Caco-2 (cell line): Measurements from ENCODE around the gene COPS4. TPM values are rescaled to one million over a fixed set of nuclear protein-coding genes. Genes with fewer than 3 reads are reported as not detected.

ENCODE experiments used
- BruUV-seq: library from RNA; stranded (reverse); fragments of 400-500 nt; replicated peaks from 2 replicates; lab custom pipeline; 2021; lab: Mats Ljungman, UMichigan
- CTCF ChIA-PET: fragments of 300-600 bp; sonication (Branson Sonifier 250); formaldehyde crosslinking; loops from one replicate; lab custom pipeline; 2022; ENCODE audit warnings: antibody characterized with exemption; lab: Charles Lee
- POLR2A ChIA-PET: fragments of 300-600 bp; sonication (Branson Sonifier 250); formaldehyde crosslinking; loops from one replicate; lab custom pipeline; 2022; ENCODE audit warnings: antibody characterized with exemption; lab: Charles Lee
- DNase-seq, 2 experiments: peaks; one replicate each; pipeline versions ENCODE4 v3.0.0 to v3.0.0-alpha.2; 2020 to 2022
- H3K27me3 ChIP-seq: replicated peaks from 2 replicates; pipeline ENCODE4 v1.6.0; 2011; ENCODE audit warnings: low read length; ENCODE audit not compliant: control insufficient read depth, insufficient read depth
- H3K36me3 ChIP-seq: 2 replicates; pipeline ENCODE4 v1.5.1; 2011; ENCODE audit warnings: low read length; ENCODE audit not compliant: control insufficient read depth, insufficient read depth
- H3K4me1 ChIP-seq: fragments of 250-450 bp; sonication (Bioruptor Pico); 2 replicates; pipeline ENCODE4 v1.5.1; 2020; ENCODE audit warnings: mild to moderate bottlenecking
- H3K4me3 ChIP-seq: 2 replicates; pipeline ENCODE4 v1.5.1; 2011; ENCODE audit warnings: low read depth, mild to moderate bottlenecking, control low read depth, low read length
- H3K9me3 ChIP-seq: fragments of 250-450 bp; sonication (Bioruptor Pico); 2 replicates; pipeline ENCODE4 v1.5.1; 2020; ENCODE audit warnings: mild to moderate bottlenecking, moderate library complexity
- H3K27ac Mint-ChIP-seq: one replicate; pipeline ENCODE4 v1.8.0; 2022; ENCODE audit warnings: mixed read lengths; ENCODE audit not compliant: unreplicated experiment
- H3K27me3 Mint-ChIP-seq: one replicate; pipeline ENCODE4 v1.8.0; 2022; ENCODE audit warnings: mixed read lengths; ENCODE audit not compliant: insufficient read depth, unreplicated experiment
- H3K36me3 Mint-ChIP-seq: one replicate; pipeline ENCODE4 v1.8.0; 2022; ENCODE audit warnings: mild to moderate bottlenecking, mixed read lengths; ENCODE audit not compliant: insufficient read depth, unreplicated experiment
- H3K4me1 Mint-ChIP-seq: one replicate; pipeline ENCODE4 v1.8.0; 2022; ENCODE audit warnings: low read depth, mixed read lengths; ENCODE audit not compliant: unreplicated experiment
- H3K4me3 Mint-ChIP-seq: one replicate; pipeline ENCODE4 v1.8.0; 2022; ENCODE audit warnings: mild to moderate bottlenecking, moderate library complexity, mixed read lengths; ENCODE audit not compliant: unreplicated experiment
- H3K9me3 Mint-ChIP-seq: one replicate; pipeline ENCODE4 v1.8.0; 2022; ENCODE audit warnings: mixed read lengths; ENCODE audit not compliant: unreplicated experiment
- intact Hi-C: fragments of 100-400 bp; cut with micrococcal nuclease; formaldehyde crosslinking; loops from one replicate; pipeline ENCODE4 v1.10.0; 2022; ENCODE audit not compliant: unreplicated experiment
- total RNA-seq: library from RNA; stranded (reverse); gene quantifications from 2 replicates; pipeline ENCODE4 v1.2.3, GENCODE V29; 2022
- TF ChIP-seq, protein P1 (sequence below), 2 experiments: fragments of 200-600 bp in 1 of 2; IDR thresholded peaks; 1 replicate in 1 of 2; 2 replicates in 1 of 2; pipeline versions ENCODE4 v1.5.1 to v1.8.0; 2011 to 2022; ENCODE audit warnings: antibody characterized with exemption in 1 of 2, control low read depth in 1 of 2, inconsistent platforms in 1 of 2, low read depth in 1 of 2, low read length in 1 of 2, mild to moderate bottlenecking in 1 of 2, moderate library complexity in 1 of 2; ENCODE audit not compliant: insufficient read depth in 1 of 2, severe bottlenecking in 1 of 2, unreplicated experiment in 1 of 2

The COPS4 gene
- total RNA-seq, 1 experiment from 2014 or later = 36.3 TPM

DNA sequence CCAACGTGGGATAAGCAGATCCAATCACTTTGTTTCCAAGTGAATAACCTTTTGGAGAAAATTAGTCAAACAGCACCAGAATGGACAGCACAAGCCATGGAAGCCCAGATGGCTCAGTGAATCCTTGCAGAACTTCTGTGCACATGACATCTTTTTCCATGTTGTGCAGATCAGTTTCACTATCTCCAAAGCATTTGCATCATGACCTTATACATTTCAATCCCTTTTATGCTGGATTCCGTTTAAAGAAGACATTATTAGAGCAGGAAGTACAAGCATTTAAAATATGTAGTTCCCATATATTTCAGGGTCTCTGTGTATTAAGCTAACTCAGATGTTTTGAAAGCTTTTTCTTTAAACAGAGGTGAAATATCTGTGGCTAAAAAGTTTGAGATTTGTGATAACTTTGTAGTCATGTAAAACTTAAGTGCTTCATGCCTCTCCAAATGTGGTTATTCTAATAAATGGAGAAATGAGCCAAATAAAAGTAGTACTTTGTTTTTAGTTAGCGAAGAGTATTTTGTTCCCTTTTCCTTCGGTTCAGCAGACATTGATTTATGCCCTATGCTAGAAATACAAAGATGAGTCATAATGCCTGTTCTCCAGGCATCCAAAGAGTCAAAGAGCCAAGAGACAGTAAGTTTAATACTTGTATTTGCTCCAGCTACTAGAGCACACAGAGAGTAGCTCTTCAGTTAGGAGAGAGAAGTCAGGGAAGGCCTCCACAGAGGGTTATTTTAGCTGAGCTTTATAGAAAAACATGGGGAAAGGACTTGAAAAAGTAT, 40.5 kb downstream of the COPS4 start:
- Mint-ChIP-seq H3K4me3 (no peak overlapping the region), H3K27ac (no peak overlapping the region), H3K36me3 (peaks cover 49% of the 10 kb centered on the region), H3K27me3 (no peaks in the 10 kb centered on the region), H3K4me1 (no peaks in the 10 kb centered on the region), H3K9me3 (no peaks in the 10 kb centered on the region)
- TF ChIP-seq, protein P1, sequence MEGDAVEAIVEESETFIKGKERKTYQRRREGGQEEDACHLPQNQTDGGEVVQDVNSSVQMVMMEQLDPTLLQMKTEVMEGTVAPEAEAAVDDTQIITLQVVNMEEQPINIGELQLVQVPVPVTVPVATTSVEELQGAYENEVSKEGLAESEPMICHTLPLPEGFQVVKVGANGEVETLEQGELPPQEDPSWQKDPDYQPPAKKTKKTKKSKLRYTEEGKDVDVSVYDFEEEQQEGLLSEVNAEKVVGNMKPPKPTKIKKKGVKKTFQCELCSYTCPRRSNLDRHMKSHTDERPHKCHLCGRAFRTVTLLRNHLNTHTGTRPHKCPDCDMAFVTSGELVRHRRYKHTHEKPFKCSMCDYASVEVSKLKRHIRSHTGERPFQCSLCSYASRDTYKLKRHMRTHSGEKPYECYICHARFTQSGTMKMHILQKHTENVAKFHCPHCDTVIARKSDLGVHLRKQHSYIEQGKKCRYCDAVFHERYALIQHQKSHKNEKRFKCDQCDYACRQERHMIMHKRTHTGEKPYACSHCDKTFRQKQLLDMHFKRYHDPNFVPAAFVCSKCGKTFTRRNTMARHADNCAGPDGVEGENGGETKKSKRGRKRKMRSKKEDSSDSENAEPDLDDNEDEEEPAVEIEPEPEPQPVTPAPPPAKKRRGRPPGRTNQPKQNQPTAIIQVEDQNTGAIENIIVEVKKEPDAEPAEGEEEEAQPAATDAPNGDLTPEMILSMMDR (IDR thresholded peaks at IDR 0.05; ENCODE audit: insufficient read depth in 1 of 2, low read depth in 1 of 2, low read length in 1 of 2, severe bottlenecking in 1 of 2, unreplicated experiment in 1 of 2) = no peak
- CTCF ChIA-PET = no interaction called here
- intact Hi-C loops = loop anchor here (2.0 kb wide), 2 partner anchors 177 to 207 kb away; no protein-coding TSS in a partner anchor
- no peak overlapping the region for H3K4me3 ChIP-seq
- no peak for DNase-seq
- no peaks in the 10 kb centered on the region for H3K4me1 ChIP-seq
- POLR2A ChIA-PET = no interaction called here
- no peaks in the 10 kb centered on the region for H3K27me3 ChIP-seq
- H3K36me3 ChIP-seq = no peaks in the 10 kb centered on the region; the same call in 1 of the 2 replicates
- no peaks in the 10 kb centered on the region for H3K9me3 ChIP-seq
- no TSS peak for BruUV-seq

DNA sequence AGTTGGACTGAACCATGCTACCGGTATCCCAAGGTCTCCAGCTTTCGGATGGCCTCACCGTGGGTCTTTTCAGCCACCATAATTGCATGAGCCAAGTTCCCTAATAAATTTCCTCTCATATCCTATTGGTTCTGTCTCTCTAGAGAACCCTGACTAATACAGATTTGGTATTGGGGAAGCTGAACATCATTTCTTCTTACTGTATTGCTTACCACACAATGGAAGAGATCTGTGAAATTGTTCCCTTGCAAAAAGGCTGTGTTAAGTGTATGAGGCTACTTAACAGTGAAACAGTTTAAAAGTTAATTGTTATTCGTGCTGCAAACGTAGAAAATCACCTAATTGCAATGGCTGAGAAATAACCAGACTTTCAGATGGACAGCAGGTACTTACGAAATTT, 45.6 kb downstream of the COPS4 start:
- no peak for DNase-seq
- no TSS peak for BruUV-seq
- no peak overlapping the region for H3K4me3 ChIP-seq
- no peaks in the 10 kb centered on the region for H3K9me3 Mint-ChIP-seq
- no peaks in the 10 kb centered on the region for H3K27me3 Mint-ChIP-seq
- H3K27ac Mint-ChIP-seq = no peak overlapping the region
- no peaks in the 10 kb centered on the region for H3K4me1 Mint-ChIP-seq
- ChIA-PET CTCF (no interaction called here), POLR2A (no interaction called here)
- intact Hi-C loops = no loop called here
- H3K4me3 Mint-ChIP-seq = no peak overlapping the region
- H3K36me3 Mint-ChIP-seq = peaks cover 35% of the 10 kb centered on the region
- H3K27me3 ChIP-seq = no peaks in the 10 kb centered on the region
- no peaks in the 10 kb centered on the region for H3K4me1 ChIP-seq
- H3K9me3 ChIP-seq = no peaks in the 10 kb centered on the region
- TF ChIP-seq, protein P1 (IDR thresholded peaks at IDR 0.05; ENCODE audit: insufficient read depth in 1 of 2, low read depth in 1 of 2, low read length in 1 of 2, severe bottlenecking in 1 of 2, unreplicated experiment in 1 of 2) = no peak
- H3K36me3 ChIP-seq = no peaks in the 10 kb centered on the region; the same call in 1 of the 2 replicates

DNA sequence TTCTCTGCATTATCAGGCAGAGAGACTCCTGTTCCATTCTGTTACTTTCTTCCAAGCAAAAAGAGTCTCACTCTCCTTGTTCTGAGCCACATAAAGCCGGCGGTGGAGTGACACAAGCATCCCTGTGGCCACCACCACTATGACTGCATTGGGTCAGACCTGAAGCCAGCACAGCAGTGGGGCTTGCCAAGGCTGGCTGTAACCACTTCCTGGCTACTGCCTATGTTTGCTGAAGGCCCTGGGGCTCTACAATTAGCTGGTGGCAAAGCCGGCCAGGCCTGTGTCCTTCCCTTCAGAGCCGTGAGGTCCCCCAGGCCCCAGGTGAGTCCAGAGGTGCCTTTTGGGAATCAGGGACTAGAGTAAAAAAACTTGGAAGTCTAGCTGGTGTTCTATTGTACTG, 47.8 kb downstream of the COPS4 start:
- Mint-ChIP-seq H3K27ac (no peak overlapping the region), H3K4me3 (no peak overlapping the region), H3K36me3 (peaks cover 14% of the 10 kb centered on the region), H3K9me3 (no peaks in the 10 kb centered on the region), H3K27me3 (no peaks in the 10 kb centered on the region), H3K4me1 (no peaks in the 10 kb centered on the region)
- ChIA-PET POLR2A (no interaction called here), CTCF (no interaction called here)
- Histone ChIP-seq H3K4me3 (no peak overlapping the region), H3K9me3 (no peaks in the 10 kb centered on the region), H3K27me3 (no peaks in the 10 kb centered on the region), H3K36me3 (no peaks in the 10 kb centered on the region), H3K4me1 (no peaks in the 10 kb centered on the region)
- BruUV-seq = no TSS peak
- no peak for DNase-seq
- TF ChIP-seq, protein P1 (IDR thresholded peaks at IDR 0.05; ENCODE audit: insufficient read depth in 1 of 2, low read depth in 1 of 2, low read length in 1 of 2, severe bottlenecking in 1 of 2, unreplicated experiment in 1 of 2) = no peak
- intact Hi-C loops = no loop called here
